H54 (cell line): ENCODE measurements around the gene SHC4.
"Not testable (repeated sequence)": the region's sequence is repeated elsewhere in the genome, so short reads cannot be mapped to it uniquely, and the experiment has no call there.

ENCODE experiments used
- DNase-seq: peaks from one replicate; pipeline ENCODE4 v3.0.0; 2011; ENCODE audit warnings: low spot score, mixed read lengths; ENCODE audit not compliant: insufficient read length
- FAIRE-seq: peaks from 3 replicates; lab custom pipeline; 2011; peaks lifted over from hg19 to GRCh38; lab: Jason Lieb, UNC
- POLR2A ChIP-seq: IDR thresholded peaks from 2 replicates; pipeline ENCODE4 v1.6.1; 2011; ENCODE audit warnings: low read depth, mild to moderate bottlenecking, low read length

The SHC4 gene

GRCh38 chr15:48875241-48875960 lies 88.3 kb downstream of the SHC4 start:
- FAIRE-seq (no peak), DNase-seq (no peak)
- TF ChIP-seq POLR2A, result no peak

GRCh38 chr15:48872632-48873031 lies 91.1 kb downstream of the SHC4 start:
- DNase-seq, result no peak
- no peak for FAIRE-seq
- TF ChIP-seq POLR2A, result no peak

- TF ChIP-seq POLR2A, result no peak
- DNase-seq (no peak), FAIRE-seq (no peak)
These were observed 92.2 kb downstream of the SHC4 start for GRCh38 chr15:48871542-48871941.

- no peak for FAIRE-seq
- no peak for DNase-seq
- TF ChIP-seq POLR2A, result no peak
These were observed 93.8 kb downstream of the SHC4 start for GRCh38 chr15:48869966-48870365.

GRCh38 chr15:48868536-48868935 lies 95.2 kb downstream of the SHC4 start:
- DNase-seq (no peak), FAIRE-seq (no peak)
- no peak for TF ChIP-seq POLR2A

- FAIRE-seq (no peak), DNase-seq (no peak)
- TF ChIP-seq POLR2A, result no peak
These were observed 95.7 kb downstream of the SHC4 start for GRCh38 chr15:48868023-48868422.

GRCh38 chr15:48866141-48866563 lies 97.6 kb downstream of the SHC4 start:
- FAIRE-seq, result no peak
- TF ChIP-seq POLR2A, result no peak
- DNase-seq, result no peak

GRCh38 chr15:48865370-48866079 lies 98.2 kb downstream of the SHC4 start:
- no peak for TF ChIP-seq POLR2A
- DNase-seq, result no peak
- no peak for FAIRE-seq

GRCh38 chr15:48862705-48863104 lies 101.0 kb downstream of the SHC4 start:
- FAIRE-seq (no peak), DNase-seq (no peak)
- no peak for TF ChIP-seq POLR2A

- DNase-seq, result no peak
- no peak for TF ChIP-seq POLR2A
- FAIRE-seq, result no peak
These were observed 101.8 kb downstream of the SHC4 start for GRCh38 chr15:48861813-48862431.

GRCh38 chr15:48859426-48859825 lies 104.3 kb downstream of the SHC4 start:
- no peak for TF ChIP-seq POLR2A
- DNase-seq (no peak), FAIRE-seq (no peak)

- DNase-seq (no peak), FAIRE-seq (no peak)
- no peak for TF ChIP-seq POLR2A
These were observed 105.3 kb downstream of the SHC4 start for GRCh38 chr15:48858401-48858800.

GRCh38 chr15:48856942-48857341 lies 106.8 kb downstream of the SHC4 start:
- no peak for DNase-seq
- TF ChIP-seq POLR2A, result no peak
- no peak for FAIRE-seq

GRCh38 chr15:48855501-48856440 lies 107.9 kb downstream of the SHC4 start:
- no peak for DNase-seq
- no peak for TF ChIP-seq POLR2A
- FAIRE-seq, result peak; percentile 80

GRCh38 chr15:48854434-48854833 lies 109.3 kb downstream of the SHC4 start:
- DNase-seq, FAIRE-seq: not testable (repeated sequence)
